GM21381 (cell line): ENCODE data around the gene TMEM158.

Experiments
- ATAC-seq: cut with Tn5 transposase; IDR thresholded peaks from one replicate; pipeline ENCODE4 v1.9.1; 2021; ENCODE audit warnings: mild to moderate bottlenecking, moderate library complexity; ENCODE audit not compliant: unreplicated experiment

Gene TMEM158

DNA sequence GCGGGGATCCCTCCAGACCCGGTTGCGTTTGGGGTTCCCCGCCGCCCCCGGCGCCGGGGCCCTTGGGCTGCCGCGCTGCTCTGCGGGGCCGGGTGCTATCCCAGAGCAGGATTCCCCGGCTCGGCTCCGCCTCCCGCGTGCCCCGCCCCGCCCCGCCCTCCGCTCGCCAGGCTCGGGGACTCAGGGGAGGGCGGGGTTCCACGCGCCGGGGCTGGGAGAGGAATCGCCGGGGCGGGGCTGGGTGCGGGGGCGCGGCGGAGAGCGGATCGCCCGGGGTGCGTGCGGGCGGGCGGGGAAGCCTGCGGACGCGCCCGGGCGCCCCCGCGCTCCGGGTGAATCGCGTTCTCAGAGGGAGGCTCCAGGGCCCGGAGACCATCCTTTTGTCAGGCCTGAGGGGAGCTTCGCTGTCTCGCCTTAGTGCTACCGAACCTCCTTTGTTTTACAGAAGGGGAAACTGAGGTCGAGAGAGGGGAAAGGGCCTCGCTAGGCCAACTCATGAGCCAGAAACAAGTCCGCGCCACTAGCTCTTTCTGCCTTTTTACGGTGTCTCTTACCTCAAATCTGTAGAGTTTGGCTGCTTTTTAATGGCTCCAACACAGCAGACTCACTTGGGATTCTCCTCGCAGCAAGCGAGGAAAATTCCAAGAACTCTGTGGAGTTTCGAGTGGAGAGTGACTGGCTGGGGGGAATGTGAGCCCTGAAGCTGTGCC is at the start of gene TMEM158:
Gene TMEM158, minus strand, starts transcription at position 82 of the 710 bp plus-strand sequence. CDS start 260 bp downstream, outside the sequence.
- ATAC-seq = peak; percentile 66

DNA sequence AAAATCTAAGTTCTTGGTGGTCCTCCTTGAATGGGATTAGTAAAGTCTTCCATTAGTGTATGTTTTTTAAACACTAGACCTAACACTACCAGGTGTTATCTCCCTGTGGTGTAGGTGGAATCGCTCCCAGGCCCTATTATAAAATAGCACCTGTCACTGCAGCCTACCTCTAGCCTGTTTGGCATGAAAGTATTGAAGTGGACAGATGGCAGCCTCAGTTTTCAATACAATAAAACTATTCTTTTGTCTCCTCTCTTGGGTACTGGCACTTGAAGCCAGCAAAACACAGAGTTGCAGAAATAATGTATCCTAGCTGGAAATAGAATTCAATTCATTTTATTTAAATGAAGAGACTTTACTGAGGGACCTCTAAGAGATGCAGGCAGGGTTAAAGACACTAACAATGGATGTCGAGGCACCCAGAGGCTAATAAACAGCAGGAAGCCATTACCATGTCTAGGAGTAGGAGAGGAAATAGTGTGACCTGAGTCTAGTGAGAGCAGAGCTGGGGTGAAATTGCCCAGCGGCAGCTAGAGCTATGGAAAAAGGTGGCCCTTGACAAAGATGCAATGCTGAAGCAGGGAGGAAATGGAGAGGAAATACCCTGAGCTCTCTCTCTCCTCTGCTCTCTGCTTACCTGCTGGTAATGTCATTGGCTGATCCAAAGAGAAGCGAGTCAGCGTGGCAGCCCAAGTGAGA is 49.1 kb upstream of the TMEM158 start:
- ATAC-seq = no peak

DNA sequence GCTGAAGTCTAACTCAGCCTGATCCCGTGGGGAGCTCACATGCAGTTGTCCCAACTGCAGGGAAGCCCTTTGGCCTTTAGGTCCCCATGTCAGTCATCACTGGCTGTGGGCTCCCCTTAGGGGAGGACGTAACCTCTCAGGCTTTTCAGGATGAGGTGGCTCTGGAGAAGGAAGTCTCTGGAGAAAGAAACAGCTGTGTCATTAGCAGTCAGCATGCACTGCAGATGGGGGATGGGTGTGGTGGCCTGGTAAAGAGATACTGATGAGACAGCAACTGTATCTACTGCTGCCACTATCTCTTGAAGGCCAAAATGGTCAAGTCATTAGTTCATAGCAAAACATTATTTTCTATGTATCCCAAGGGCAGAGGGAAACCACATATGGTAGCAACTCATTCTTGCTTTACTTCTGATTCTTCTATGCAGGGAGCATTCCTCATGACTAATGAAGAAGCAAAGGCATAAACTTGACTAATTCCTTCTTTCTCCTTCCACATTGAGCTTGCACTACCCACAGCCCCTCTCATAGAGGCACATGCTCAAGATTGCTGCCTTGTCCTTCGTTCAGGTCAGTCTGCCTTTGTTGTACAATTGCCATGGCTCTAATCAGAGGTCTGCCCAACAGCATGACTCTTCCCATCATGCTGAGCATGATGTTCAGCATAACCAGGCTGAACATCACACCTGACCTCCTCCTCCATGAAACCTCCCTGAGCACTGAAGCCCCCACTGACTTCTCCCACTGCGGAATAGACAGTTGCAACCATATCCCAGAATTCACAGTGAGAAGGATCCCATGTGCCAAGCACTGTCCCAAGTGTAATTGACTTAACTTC is 47.8 kb upstream of the TMEM158 start:
- no peak for ATAC-seq

DNA sequence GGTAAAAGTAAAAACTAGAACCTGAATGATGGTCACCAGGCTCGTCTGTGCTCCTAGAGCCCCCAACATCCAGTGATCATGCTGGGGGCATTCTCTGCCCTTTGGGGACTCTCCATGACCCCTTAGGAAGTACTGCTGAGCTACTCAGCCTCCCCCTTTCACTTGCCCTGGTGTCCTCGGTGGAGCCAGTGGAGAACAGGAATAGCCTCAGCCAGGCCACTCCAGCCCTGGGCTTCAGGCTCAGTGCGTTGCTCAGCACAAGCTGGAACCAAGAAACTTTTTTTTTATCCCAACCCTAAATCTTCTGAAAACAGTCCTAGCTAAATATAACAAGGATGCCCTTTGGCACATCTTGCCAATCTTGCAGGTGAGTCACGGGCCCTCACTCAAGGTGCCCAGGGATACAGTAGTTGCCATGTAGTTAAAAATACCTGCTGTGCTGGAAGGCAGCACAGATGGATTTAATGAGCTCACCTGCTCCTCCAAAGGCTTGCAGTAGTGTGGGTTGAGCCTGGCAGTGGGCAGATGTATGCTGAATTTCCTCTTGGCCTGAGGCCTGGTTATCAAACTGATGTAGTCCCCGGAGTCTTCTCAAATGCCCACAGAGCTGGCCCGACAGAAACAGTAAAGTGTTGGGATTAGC is 46.9 kb upstream of the TMEM158 start:
- no peak for ATAC-seq

DNA sequence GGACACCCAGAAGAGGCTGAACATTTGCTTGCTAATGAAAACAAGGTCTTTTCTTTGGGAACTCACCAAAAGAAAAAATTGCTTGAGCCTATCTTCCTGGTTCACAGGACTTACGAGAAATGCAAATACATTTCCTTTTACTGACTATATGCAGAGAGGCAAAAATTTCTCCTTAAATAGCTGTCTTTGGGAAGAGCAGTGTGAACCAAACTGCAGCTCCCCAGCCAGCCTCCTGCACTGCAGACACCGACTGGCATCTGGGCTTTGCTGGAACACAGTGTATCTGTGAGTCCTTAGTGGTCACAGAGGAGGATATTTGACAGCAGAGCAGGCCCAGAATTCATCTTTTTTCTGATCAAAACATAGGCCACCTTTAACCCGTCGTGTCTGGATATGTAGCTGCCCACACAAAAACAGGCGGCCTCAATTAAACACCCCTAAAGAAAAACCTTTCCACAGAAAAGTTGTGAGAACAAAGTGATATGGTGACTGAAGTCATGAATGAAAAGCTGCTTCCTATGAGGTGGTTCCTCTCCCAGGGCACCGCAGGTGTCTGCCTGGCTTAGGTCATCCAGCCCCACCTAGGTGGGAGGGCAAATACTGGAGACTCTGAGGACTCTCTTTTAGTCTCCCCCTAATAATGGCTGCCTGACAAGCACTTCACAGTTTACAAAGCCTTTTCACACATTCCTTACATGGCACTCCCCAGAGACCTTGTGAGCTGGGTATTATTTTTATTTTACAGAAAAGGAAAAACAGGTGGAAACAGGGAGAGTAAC is 46.1 kb upstream of the TMEM158 start:
- no peak for ATAC-seq

DNA sequence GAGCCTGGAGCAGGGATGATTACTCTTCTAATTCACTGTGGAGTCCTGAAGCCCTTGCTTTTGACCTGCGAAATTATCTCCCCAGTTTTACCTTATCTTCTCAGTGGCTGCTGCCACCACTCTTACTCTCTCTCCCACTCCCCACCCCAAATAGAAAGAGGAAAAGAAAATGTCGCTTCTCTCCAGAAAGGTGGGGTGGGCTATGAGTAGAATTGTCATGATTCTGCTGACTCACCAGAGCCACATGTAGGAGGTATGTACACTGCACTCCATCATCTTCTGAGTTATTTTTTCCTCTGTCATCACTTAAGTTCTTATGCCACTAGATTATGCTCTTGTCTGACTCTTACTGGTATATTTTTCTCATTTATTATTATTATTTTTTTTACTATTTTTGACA is 43.9 kb upstream of the TMEM158 start:
- ATAC-seq = no peak

DNA sequence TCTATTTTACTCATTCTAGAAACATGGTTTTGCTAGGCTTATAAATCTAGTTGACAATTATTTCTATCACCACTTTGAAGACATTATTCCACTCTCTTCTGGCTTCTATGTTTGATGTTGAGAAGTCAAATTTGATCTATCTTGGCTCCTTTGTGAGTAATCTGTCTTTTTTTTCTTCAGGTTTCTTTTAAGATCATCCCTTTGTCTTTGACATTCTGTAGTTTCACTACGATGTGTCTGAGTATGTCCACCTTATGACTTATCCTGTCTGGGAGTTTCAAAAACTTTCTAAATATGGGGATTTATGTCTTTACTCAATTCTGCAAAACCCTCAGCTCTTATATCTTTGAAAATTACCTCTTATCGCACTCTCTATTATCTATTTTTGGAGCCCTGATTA is 41.0 kb upstream of the TMEM158 start:
- ATAC-seq = no peak

DNA sequence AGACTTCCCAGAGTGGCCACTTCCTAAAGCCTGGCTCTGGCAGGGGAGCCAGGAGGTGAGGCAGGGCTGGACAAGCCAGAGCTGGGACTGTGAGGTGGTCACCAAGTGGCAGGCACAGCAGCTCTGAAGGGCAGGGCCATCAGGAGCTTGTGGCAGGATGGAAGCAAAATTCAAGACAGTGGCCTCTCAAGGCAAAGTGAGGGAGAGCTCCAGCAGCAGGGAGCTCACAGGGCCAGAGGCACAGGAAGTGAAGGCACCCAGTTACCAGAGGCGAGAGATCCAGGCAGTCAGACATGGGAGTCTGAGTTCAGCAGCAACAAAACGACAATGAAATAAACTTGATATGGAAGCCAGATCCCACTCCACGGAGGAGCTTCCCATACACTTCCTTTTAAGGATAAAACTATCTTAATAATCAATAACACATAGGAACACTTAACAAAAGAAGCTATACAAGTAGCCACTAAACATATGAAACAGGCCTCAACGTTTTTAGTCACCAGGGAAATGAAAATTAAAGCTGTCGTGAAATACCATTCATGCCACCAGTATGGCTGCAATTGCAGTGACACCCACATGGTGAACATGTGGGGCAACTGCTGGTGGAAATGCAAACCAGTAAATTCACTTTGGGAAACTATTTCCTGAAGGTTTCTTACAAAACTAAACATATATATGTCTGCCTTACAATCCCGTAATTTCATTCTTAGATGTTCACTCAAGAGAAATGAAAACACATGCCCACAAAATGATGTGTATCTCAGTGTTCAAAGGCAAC is 35.4 kb upstream of the TMEM158 start:
- ATAC-seq = no peak

DNA sequence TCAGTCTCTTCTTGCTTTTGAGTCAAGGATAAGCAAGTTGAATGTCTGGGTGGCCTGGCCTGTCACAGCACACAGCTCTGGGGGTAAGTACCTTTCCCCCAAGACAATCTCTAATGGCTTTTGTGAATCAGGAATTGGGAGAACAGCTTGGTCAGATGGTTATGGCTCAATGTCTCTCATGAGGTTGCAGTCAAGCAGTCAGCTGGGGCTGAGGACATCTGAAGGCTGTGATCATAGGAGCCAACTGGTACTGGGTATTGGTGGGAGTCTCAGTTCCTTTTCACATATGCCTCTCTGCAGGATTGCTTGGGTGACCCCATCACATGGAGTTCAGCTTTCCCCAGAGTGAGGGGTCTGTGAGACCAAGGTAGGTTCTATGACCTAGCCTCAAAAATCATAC is 33.0 kb upstream of the TMEM158 start:
- ATAC-seq = no peak

DNA sequence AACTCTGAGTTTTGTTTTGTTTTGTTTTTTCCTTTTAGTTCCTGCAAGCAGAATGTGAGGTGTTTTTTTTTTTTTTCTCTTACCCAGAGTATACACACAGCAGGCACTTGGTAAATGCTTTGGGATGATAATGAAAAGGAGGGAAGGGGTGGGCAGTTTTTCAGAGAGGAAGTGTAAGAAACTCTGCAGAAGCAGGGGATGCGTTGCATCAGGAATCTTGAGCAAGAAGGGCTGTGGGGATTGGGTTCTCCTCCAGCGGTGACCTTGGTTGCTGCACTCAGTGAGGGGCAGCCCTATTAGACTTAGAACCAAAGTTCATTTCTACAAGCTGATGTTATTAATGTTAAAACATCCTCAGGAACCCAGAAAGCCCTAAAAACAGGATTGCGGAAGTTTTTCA is 32.2 kb upstream of the TMEM158 start:
- ATAC-seq = no peak

DNA sequence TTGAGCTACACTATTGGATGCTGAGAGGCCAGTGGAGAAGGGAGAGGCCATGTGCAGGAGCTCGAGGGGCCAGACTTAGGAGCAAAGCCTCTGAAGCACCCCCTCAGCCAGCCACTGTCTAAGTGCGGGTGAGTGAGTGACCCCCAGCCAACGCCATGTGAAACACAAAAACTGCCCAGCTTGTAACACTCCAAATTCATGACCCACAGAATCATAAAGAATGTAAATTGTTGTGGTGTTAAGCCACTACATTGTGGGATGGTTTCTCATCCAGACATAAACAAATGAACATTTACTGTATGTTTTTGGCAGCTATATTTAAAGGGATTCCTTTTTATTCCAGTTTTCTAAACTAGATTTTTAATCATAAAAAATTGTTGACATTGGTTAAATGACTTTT is 27.2 kb upstream of the TMEM158 start:
- no peak for ATAC-seq

DNA sequence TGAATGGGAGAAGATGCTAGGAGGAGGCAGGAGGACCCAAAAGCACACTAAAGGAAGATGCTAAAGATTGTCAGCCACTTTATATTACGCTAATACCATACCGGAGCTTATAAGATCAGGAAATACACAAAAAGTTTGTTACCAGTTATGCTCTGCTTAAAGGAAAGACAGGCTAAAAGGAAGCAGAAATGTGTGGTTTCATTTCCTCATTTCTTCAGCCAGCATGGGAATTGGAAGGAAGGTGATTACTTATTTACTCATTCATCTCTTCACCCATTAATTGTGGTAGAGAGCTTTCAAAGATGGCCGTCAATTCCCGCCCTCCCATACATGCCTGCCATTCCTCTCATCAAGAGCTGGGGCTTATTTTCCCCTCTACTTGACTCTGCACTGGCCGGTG is 26.7 kb upstream of the TMEM158 start:
- no peak for ATAC-seq

DNA sequence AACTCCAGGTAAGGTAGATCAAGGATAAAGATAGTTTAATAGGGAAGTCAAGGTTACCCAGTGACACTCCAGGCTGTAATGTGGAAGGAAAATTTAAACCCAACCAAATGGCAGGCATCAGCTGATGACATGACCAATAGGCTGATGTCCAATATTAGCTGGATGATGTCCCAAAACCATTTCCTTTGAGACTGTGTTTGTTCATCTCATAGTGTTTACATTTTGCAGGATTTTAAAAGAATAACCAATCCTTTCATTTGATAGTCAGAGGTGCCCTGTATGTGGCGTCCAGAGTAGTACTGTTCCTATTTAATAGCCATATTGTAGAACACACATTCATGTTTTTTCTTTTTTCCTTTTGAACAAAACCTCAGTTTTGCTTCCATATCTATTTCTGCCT is 23.3 kb upstream of the TMEM158 start:
- no peak for ATAC-seq

DNA sequence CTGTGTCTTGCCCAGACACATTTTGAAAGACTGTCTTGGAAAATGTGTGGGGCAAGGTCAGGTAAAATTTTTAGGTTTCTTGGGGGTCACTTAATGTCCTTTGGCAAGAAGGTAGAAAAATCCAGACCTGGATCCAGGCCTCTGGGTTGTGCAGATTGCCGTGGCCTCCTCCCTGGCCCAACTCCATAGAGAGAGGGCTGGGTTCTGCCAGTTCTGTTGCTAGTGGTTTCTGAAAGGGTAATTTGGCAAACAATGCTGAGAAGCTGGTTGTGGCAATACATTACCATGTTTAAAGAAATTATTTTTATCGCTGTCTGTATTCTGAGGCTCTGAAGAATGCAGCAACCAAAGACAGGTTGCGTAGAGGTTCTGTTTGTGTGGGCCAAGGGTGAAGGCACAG is 20.2 kb upstream of the TMEM158 start:
- ATAC-seq = no peak

DNA sequence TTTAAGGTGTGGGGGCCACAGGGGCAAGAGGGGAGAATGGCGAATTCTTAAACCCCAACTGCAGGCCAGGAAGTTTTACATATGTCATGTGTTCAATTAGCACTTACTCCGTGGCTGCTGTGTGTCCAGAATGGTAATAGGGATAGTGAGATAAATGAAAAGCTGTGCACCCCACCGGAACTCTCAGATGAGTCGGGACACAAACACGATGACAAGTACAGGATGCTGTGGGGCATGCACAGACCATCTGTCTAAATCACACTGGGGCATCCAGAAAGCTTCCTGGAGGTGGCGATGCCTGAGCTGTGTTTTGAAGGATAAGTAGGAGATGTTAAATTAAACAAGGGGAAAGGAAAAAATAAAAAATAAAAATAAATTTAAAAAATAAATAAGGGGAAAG is 18.3 kb upstream of the TMEM158 start:
- no peak for ATAC-seq

DNA sequence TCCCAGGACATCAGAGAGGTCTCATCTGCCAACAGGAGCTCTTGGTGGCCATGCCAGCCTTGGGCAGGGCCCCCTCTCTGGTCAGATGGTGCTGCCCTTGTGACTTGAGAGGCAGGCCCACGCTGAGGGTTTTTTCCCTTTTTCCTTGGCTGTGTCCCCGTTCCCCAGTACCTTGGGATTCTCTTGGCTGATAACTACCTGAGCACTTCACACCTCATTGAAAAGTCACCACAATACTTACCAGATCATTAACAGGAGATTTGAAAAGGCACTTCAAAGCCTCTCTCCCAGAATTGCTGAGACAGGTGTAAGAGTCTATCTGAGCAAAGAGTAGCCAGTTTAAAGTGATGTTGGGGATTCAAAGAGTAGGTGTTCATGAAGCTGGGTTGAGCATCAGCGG is 15.1 kb upstream of the TMEM158 start:
- no peak for ATAC-seq

DNA sequence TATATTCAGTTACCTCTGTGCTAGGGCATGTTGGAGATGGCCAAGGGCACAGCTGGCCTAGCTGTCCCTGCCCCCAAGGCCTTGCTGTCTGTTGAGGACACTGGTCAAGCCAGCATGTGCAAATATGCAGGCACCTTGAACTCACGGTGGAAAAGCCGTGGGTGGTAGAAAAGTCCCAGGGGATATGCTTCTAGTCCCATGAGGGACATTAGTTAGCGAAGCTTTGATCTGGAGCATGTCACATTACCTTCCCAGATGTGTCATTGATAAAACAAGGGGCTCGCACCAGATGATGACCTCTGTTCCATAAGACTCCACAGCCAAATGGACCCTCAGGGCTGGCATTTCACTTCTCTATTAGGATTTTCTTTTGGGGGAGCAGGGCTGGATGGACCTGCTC is 14.2 kb upstream of the TMEM158 start:
- no peak for ATAC-seq

DNA sequence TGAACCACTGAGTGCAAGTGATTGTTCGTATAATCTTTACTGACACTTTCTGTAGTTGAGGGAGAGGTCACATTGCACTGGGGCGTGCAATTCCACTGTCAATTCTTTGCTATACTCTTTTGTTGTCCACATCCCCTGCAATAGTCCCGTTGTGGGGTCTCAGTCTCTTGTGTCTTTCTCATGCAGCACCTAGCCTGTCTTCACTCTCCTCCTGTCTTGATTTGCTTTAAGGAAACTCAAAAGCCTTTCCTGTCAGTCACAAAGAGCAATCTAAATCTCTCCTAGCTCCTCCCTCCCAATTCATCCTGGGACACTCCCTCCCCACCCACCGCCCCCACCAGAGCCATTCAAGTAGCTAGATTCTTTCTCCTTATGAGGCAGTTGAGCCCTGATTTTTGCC is 13.2 kb upstream of the TMEM158 start:
- ATAC-seq = no peak

DNA sequence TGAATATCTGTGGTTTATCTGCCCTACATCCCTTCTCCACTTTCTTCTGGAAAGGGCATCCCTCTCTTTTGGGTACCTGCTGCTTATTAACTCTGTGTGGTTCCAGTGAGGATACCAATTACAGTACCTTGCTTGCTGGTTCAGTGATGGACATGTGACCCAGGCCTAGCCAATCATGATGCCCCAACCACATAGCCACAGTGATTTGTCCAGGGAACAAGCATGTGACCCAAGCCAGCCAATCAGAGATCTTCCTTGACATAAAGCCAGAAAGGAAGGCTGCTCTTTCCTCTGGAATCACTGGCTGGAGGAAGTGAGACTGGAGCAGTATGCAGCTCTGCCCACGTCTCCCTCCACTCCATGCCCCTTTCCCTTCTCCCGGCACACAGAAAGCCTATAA is 10.9 kb upstream of the TMEM158 start:
- ATAC-seq = no peak

DNA sequence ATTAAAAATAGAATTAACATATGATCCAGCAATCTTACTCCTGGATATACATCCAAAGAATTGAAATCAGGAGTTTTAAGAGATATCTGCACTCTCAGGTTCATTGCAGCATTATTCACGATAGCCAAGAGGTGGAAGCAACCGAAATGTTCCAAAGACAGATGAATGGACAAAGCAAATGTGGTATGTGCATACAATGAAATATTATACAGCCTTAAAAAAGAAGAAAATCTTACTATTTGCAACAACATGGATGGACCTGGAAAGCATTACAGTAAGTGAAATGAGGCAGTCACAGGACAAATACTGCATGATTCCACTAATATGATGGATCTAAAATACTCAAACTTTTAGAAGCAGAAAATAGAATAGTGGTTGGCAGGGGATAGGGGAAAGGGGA is 9.3 kb upstream of the TMEM158 start:
- no peak for ATAC-seq
